HG03432 (cell line): ENCODE measurements around the gene TTC9C.
"Not testable (repeated sequence)": the region's sequence is repeated elsewhere in the genome, so short reads cannot be mapped to it uniquely, and the experiment has no call there.

ENCODE experiments used
- ATAC-seq: cut with Tn5 transposase; IDR thresholded peaks from one replicate; pipeline ENCODE4 v1.9.1; 2021; ENCODE audit warnings: mild to moderate bottlenecking, moderate library complexity; ENCODE audit not compliant: unreplicated experiment

Gene TTC9C

DNA sequence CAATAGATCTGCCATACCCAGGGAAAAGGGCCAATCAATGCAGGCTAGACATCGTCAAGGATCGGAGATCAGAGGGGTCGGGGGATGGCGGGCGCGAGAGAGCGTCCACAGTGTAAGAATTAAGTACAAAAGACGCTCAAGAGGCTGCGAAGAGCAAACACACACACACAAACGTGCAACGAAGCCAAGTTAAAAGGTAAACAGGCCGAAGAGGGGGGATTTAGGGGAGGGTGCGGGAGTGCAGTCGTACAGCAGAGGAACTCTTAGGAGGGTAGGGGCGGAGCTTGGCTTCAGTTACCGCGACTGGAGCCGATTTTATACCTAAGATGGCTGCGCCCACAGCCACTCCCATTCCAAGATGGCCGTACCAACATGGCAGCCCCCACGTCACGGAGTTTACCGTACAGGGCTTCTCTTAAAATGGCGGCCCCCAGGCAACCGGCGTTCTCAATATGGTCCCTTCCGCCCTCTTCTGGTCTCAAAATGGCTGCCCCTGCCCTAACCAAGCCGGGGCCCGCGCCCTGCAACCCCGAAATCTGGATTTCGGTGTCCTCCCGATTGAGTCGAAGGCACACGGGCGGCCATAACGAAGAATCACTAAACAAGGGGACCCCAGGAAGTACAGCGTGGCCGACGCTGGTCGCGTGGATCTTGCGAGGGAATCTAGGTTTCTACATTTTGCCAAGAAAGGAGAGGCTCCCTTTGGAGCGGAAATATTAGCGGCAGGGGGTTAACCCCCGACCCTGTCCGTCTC is 18.9 kb upstream of the TTC9C start:
- ATAC-seq = peak; percentile 66

GRCh38 chr11:62710001-62710345 is 18.3 kb upstream of the TTC9C start:
- ATAC-seq = no peak

DNA sequence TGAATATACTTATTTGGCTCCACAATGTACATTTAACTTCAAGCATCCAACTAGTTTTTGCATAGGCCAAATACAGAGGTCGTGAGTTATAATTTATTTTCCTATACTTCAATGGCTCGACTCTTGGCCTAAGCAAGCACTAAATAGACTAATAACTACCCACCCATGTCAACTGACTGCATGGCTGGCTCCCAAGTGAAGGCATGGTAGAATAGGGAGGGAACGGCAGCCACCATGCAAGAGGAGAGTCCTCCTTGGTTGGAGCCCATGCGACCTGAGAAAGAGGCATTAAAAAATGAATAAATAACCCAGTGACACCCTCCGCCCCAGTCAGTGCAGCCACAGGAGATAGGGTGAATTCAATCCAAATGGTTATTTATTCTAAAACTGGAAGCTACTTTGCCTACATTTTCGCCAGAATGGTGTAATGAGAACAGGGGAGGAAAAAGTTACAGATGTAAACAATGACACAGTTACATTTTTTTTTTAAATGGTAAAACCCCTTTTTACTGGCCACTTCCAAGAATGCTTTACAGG is 15.9 kb upstream of the TTC9C start:
- no peak for ATAC-seq

DNA sequence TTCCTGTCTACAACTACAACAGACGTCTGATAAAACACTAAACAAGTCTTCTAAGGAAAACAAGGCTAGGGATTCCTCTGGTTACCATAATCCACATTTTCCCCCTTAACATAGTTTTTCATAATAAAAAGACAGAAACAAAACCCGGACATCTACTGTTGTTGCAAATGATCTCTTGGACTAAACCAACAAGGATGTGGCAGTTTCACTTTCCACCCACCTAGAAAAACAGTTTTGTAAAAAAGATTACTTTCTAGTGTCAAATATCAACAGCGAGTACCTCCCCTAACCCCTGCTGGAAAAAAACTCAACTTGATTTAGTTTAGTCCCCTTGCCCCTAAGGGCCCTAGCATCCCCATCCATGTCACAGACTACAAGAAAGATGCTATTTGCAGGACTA is 15.4 kb upstream of the TTC9C start:
- no peak for ATAC-seq

- no peak for ATAC-seq
Measured at GRCh38 chr11:62713343-62713742, 14.9 kb upstream of the TTC9C start.

GRCh38 chr11:62715150-62716130 is 12.8 kb upstream of the TTC9C start:
- no peak for ATAC-seq

DNA sequence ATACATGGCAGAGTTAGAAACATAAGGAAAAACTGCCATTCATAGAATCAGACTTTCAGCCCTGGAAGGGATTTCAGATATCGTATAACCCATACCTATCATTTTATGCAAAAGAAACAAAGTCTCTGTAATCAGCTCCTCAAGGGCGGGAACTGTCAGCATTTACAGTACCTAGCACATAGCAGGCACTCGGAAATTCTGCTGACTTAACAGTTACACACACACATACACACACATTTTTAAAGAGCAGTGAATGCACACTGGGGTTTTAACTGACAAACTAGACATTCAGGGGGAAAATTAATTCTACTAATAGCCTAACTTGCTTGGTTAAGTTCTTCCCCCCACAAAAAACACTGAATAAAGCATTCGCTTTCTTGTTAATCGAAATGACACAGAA is 12.1 kb upstream of the TTC9C start:
- no peak for ATAC-seq

DNA sequence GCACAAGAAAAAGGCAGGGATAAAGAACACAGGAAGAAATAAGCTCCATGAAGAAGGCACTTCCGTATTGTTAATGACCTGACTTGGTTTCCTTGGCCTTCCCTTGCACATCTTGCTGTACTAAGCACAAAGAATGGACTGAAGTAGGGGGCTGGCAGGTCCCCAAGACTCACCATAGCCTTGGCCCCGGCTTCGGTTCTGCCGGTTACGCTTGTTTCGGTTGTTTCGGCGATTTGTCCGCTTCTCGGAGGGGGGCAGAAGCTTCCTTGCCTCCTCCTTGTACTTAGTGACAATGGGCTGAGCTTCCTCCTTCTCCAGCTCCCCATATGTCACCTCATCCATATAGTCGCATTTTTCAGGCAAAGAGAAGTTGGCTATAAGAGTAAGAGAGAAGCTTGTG is 11.5 kb upstream of the TTC9C start:
- ATAC-seq = no peak

DNA sequence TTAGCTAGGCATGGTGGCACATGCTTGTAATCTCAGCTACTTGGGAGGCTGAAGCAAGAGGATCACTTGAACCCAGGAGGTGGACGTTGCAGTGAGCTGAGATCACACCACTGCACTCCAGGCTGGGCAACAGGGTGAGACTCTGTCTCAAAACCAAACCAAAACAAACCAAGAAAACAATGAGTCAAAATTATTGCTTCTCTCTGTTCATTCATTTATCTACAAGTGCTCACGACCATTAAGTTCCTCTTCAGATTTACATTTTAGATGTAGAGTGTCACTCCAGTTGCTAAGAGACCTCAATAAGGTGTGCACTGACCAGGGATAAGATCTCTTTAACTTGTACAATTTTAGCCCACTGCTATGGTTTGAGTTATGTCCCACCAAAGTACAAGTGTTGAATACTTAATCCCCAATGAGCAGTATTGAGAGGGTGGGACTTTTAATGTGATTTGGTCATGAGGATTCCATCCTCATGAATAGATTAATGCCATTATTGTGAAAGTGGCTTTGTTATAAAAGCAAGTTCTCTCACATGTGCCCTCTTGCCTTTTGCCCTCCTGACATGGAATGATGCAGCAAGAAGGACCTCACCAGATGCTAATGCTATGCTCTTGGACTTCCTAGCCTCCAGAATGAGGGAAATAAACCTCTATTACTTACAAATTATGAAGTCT is 8.8 kb upstream of the TTC9C start:
- ATAC-seq = no peak

GRCh38 chr11:62721994-62722393 is 6.3 kb upstream of the TTC9C start:
- ATAC-seq = no peak

DNA sequence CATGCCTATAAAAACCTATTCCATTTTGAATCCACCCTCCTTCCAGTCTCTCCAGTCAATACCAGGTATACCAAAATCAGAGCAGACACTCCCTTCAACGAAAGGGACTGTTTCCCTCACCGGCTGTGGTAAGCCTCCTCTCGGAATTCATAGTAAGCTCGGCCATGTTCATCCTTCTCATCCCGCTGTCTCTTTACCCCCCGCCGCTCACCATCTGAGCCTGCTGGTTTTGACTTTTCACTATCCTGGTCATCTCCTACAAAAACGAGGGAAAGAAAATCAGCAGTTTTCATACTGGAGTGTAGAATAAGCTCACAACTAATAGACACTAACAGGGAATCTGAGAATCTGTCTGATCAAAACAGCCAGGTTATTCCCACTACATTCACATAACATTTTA is 4.1 kb upstream of the TTC9C start:
- no peak for ATAC-seq

GRCh38 chr11:62725646-62726045 is 2.6 kb upstream of the TTC9C start:
- ATAC-seq = no peak

DNA sequence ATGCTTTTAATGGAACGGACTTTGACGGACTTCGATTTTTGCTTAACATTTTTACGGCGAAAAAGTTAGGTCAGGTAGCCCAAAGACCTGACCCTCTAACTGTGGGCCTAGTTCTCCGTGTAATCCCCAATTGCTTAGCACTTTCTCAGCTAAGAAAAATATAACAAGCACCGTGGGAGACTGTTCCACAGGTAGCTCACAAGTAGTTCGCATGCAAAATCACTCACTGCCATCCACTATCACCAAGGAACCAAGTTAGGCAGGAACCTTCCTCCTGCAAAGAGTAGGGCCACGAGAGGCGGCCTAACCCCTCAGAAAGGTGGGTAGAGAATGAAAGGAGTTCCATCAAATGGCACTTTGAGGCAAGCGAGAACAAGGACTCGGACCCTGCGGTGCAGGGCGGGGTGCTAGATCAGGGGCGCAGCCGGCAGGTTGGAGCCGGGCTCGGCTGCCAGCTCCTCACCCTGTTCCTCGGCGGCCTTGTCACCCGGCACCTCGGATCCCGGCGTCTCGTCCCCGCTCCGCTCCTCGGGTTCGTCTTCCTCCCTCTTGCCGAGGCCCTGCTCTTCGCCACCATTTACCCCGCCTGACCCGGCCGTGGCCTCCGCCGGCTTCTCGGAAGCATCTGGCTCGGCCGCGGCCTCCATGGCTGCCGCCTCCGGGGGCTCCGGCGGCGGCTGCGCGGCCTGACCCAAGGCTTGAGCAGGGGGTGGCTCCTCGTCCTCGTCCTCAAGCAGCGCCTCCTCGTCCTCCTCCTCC is 2.0 kb upstream of the TTC9C start:
- peak; percentile 1 for ATAC-seq

DNA sequence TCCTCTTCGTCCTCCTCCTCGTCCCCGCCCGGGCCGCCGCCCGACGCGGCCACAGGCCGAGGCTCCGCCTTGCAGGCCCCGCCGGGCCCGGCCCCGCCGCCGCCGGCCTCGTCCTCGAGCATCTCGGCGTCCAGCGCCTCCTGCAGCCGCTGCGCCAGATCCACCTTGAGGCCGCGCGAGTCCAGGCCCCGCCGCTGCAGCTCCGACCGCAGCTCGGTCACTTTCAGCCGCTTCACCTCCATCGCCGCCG is 1.4 kb upstream of the TTC9C start:
- ATAC-seq = no peak

DNA sequence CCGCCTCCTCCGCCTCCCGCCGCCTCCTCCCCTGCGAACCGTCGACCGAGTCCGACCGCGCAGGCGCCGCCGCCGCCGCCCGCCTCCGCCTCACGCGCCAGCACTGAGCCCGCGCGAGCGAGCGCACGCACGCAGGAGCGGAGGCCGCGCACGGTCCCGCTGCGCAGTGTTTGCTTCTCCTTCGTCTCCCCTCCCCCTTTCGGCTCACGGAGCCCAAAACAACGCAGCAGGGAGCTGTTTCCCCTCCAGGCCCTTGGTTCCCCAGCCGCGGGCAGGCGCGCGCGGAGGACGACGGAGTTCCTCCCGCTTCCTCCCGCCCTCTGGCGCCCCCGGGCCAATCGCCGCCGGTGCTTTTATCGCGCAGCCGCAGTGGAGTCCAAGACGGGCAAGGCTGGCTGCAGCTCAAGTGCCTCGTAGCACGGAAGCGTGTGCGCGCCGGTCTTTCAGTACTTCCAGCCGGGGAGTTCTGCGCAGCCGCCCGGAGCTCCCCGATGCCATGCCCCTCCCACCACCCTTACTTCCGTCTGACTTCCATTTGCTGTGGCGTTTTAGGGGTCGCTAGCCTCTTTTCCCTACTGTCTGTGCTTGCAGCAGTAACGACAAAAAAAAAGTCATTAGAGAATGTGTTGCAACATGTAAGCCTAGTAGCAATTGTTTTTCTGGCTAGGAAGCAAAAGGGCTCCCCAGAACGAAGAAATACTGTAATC is 968 bp upstream of the TTC9C start, which contains the start of gene HNRNPUL2:
Gene HNRNPUL2 (minus strand): TSS at position 293 of the 707 bp plus-strand sequence. CDS start 301 bp downstream, outside the sequence.
- peak; percentile 69 for ATAC-seq

GRCh38 chr11:62727872-62728170 is 465 bp upstream of the TTC9C start:
- ATAC-seq = peak; percentile 57

GRCh38 chr11:62730076-62730475 is 1.8 kb downstream of the TTC9C start:
- not testable (repeated sequence) for ATAC-seq

DNA sequence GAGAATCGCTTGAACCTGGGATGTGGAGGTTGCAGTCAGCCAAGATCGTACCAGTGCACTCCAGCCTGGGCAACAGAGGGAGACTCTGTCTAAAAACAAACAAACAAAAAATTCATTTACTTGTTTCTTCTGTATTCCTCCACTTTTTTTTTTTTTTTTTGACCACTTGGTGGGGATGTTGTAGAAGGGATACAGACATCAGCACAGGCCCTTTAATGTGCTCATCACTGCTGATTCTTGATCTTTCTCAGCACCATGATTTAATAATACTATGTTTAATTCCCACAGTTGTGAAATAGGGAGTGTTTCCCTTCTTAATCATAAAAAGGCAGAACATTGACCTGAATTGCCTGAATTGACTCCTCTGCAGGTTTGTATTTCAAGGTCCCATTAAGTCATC is 4.5 kb downstream of the TTC9C start:
- no peak for ATAC-seq

DNA sequence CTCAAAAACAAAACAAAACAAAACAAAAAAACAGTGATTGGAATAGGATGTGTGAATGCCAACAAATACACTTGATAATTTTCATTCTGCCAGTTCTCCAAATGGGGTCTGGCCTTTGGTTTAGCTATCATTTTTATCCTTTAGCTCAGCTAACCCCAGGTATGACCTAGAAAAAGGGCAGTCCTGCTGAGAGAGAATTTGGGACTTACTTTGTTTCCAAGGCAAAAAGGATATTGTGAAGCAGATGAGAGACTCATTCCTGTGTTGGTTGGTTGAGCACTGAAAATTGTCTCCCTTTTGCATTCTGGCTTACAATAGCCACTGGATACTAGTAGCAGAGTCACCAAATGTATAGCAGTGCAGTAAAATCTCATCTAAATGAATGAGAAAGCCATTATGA is 8.9 kb downstream of the TTC9C start:
- no peak for ATAC-seq

DNA sequence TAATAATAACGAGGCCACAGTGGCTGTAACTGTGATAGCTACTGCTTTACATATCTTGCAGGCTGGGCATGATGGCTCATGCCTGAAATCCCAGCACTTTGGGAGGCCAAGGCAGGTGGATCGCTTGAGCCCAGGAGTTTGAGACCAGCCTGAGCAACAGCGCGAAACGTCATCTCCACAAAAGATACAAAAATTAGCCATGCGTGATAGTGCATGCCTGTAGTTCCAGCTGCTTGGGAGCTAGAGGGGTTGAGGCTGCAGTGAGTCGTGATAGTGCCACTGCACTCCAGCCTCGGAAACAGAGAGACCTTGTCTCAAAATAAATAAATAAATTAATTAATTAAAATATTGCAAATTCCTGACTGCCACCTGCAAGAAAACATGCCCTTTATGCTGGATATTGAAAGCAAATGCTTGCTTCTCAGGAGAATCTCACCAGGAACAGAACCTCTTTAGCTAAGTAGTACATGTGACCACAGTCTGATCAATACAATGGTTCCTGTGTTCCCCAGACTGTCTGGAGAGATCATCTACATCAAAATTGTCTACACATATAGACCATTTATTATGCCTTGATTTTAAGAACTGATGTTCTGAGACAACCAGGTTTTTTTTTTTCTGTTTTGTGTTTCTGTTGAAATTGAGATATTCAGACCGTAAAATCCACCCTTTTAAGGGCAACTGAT is 19.3 kb downstream of the TTC9C start:
- no peak for ATAC-seq
